ENCODE results near the gene ARHGAP26. TPM values are rescaled to one million over a fixed set of nuclear protein-coding genes. Genes with fewer than 3 reads are reported as not detected.

The ARHGAP26 gene
- total and polyA plus RNA-seq, 2 experiments from 2014 or later, result 9.5 to 16.8 TPM

GRCh38 chr5:143207563-143208364 is 437.6 kb downstream of the ARHGAP26 start (continued):
- TF ChIP-seq REST (IDR thresholded peaks at IDR 0.05; ENCODE audit: unreplicated experiment), result no peak
- no peak for TF ChIP-seq ETS1 (IDR thresholded peaks at IDR 0.05)
- no peak for TF ChIP-seq EZH2phosphoT487 (IDR thresholded peaks at IDR 0.05; ENCODE audit: unreplicated experiment)
- no peak for TF ChIP-seq STAT1 (IDR thresholded peaks at IDR 0.05; ENCODE audit: unreplicated experiment)
- TF ChIP-seq CTCF (conservative IDR thresholded peaks at IDR 0.05; ENCODE audit: low read depth in 2 of 2), result no peak
- TF ChIP-seq JUNB (IDR thresholded peaks at IDR 0.05; ENCODE audit: unreplicated experiment), result no peak

GRCh38 chr5:143208365-143208641 is 438.1 kb downstream of the ARHGAP26 start:
- Histone ChIP-seq H3K4me2 (no peak overlapping the region), H3K27ac (ENCODE audit: low read depth) (no peak overlapping the region), H3K27me3 (ENCODE audit: insufficient read depth) (no peaks in the 10 kb centered on the region), H3K4me3 (no peak overlapping the region), H4K20me1 (replicated peaks; ENCODE audit: insufficient read depth) (no peaks in the 10 kb centered on the region), H3K79me2 (replicated peaks; ENCODE audit: insufficient read depth) (no peaks in the 10 kb centered on the region), H3F3A (replicated peaks; ENCODE audit: low read depth) (no peaks in the 10 kb centered on the region), H2AFZ (no peak overlapping the region), H3K9me2 (ENCODE audit: insufficient read depth) (0 out of 2 replicates have a peak, but pooled peaks cover 5% of the 10 kb centered on the region), H3K36me3 (ENCODE audit: insufficient read depth) (no peaks in the 10 kb centered on the region), H3K4me1 (ENCODE audit: insufficient read depth) (peaks cover 10% of the 10 kb centered on the region; the same call in 1 of the 2 replicates)
- no peak for ATAC-seq
- peaks cover 3% of the 10 kb centered on the region for H3K27me3 Mint-ChIP-seq (ENCODE audit: insufficient read depth, low read depth, poor library complexity)
- peaks cover under 1% of the 10 kb centered on the region; the same call in 1 of the 3 replicates for H3K36me3 Mint-ChIP-seq (ENCODE audit: low read depth)
- H3K4me1 Mint-ChIP-seq, result peaks cover 24% of the 10 kb centered on the region; the same call in 2 of the 3 replicates
- no peak for DNase-seq (ENCODE audit: low spot score)
- H3K4me3 Mint-ChIP-seq, result no peak overlapping the region
- no peaks in the 10 kb centered on the region for H3K9me3 Mint-ChIP-seq
- no peak overlapping the region for H3K27ac Mint-ChIP-seq
- TF ChIP-seq EZH2 (IDR thresholded peaks at IDR 0.05; ENCODE audit: low read depth, unreplicated experiment) (no peak), ZNF114 (CRISPR knock-in tag; IDR thresholded peaks at IDR 0.05) (no peak), ETS1 (IDR thresholded peaks at IDR 0.05) (no peak), NANOG (IDR thresholded peaks at IDR 0.05; ENCODE audit: borderline replicate concordance) (no peak), REST (IDR thresholded peaks at IDR 0.05; ENCODE audit: unreplicated experiment) (no peak), ZNF331 (CRISPR knock-in tag; IDR thresholded peaks at IDR 0.05; ENCODE audit: low read depth) (no peak), EZH2phosphoT487 (IDR thresholded peaks at IDR 0.05; ENCODE audit: unreplicated experiment) (no peak), JUNB (IDR thresholded peaks at IDR 0.05; ENCODE audit: unreplicated experiment) (no peak), CREB1 (CRISPR knock-in tag; IDR thresholded peaks at IDR 0.05; ENCODE audit: low read depth) (no peak), POLR2AphosphoS5 (IDR thresholded peaks at IDR 0.05; ENCODE audit: low read depth) (no peak)

Data from GM23338 (cell line).